Endothelial cell of umbilical vein (primary cell): ENCODE measurements around the gene TENM4. TPM values are rescaled to one million over a fixed set of nuclear protein-coding genes. Genes with fewer than 3 reads are reported as not detected.

Source experiments
- BruUV-seq: library from RNA; stranded (reverse); fragments of 400-500 nt; replicated peaks from 2 replicates; lab custom pipeline; 2021; lab: Mats Ljungman, UMichigan
- CTCF ChIA-PET: fragments of 300-600, 350-600 bp; sonication (Branson Sonifier 250); formaldehyde crosslinking; loops from one replicate; lab custom pipeline; 2021; ENCODE audit warnings: antibody characterized with exemption, inconsistent platforms; lab: Charles Lee
- POLR2A ChIA-PET: fragments of 300-600, 350-600 bp; sonication (Branson Sonifier 250); formaldehyde crosslinking; loops from one replicate; lab custom pipeline; 2021; ENCODE audit warnings: antibody characterized with exemption, inconsistent platforms; lab: Charles Lee
- DNase-seq: peaks from one replicate; pipeline ENCODE4 v3.0.0-alpha.2; 2011; ENCODE audit warnings: low read depth, low spot score
- FAIRE-seq: peaks from 2 replicates; lab custom pipeline; 2011; peaks lifted over from hg19 to GRCh38; lab: Jason Lieb, UNC
- H2AFZ ChIP-seq: 2 replicates; pipeline ENCODE4 v1.6.0; 2012; ENCODE audit warnings: low read depth, low read length, control low read depth, inconsistent platforms
- H3K27ac ChIP-seq: 2 replicates; pipeline ENCODE4 v1.5.1; 2011; ENCODE audit warnings: low read depth, mild to moderate bottlenecking, control low read depth, low read length, moderate library complexity; ENCODE audit not compliant: insufficient read depth
- H3K27me3 ChIP-seq, 2 experiments: 2 replicates each; pipeline versions ENCODE4 v1.6.0 to v1.6.1; 2011; ENCODE audit warnings: low read length in 2 of 2, mixed read lengths in 1 of 2; ENCODE audit not compliant: control insufficient read depth in 2 of 2, insufficient read depth in 2 of 2
- H3K36me3 ChIP-seq, 2 experiments: 2 replicates in 1 of 2; 3 replicates in 1 of 2; pipeline ENCODE4 v1.5.1; 2011; ENCODE audit warnings: low read length in 2 of 2, mild to moderate bottlenecking in 1 of 2, moderate library complexity in 1 of 2; ENCODE audit not compliant: control insufficient read depth in 2 of 2, insufficient read depth in 2 of 2; ENCODE audit errors: extremely low read depth in 1 of 2
- H3K4me1 ChIP-seq: 3 replicates; pipeline ENCODE4 v1.5.1; 2011; ENCODE audit warnings: mild to moderate bottlenecking, low read length; ENCODE audit not compliant: control insufficient read depth, insufficient read depth; ENCODE audit errors: extremely low read depth
- H3K4me2 ChIP-seq: 2 replicates; pipeline ENCODE4 v1.6.1; 2011; ENCODE audit warnings: low read length, control low read depth, mixed read lengths; ENCODE audit not compliant: insufficient read depth
- H3K4me3 ChIP-seq, 3 experiments: fragments of 200-600 bp in 1 of 3; sonication (generic), shearing (Covaris generic) in 1 of 3; replicated peaks in 1 of 3; 2 replicates each; pipeline ENCODE4 v1.5.1; 2011 to 2016; ENCODE audit warnings: control low read depth in 3 of 3, low read length in 3 of 3, mild to moderate bottlenecking in 2 of 3, inconsistent platforms in 1 of 3, low read depth in 1 of 3, moderate library complexity in 1 of 3; ENCODE audit not compliant: insufficient read depth in 1 of 3
- H3K79me2 ChIP-seq: 2 replicates; pipeline ENCODE4 v1.6.0; 2012; ENCODE audit warnings: low read length, inconsistent platforms; ENCODE audit not compliant: control insufficient read depth, insufficient read depth
- H3K9ac ChIP-seq: replicated peaks from 2 replicates; pipeline ENCODE3; 2011; ENCODE audit warnings: low read length, control low read depth; ENCODE audit not compliant: insufficient read depth; ENCODE audit errors: extremely low read depth
- H3K9me1 ChIP-seq: replicated peaks from 3 replicates; pipeline ENCODE4 v1.6.0; 2011; ENCODE audit warnings: mild to moderate bottlenecking, low read length; ENCODE audit not compliant: control insufficient read depth, insufficient read depth; ENCODE audit errors: extremely low read depth
- H3K9me3 ChIP-seq: replicated peaks from 2 replicates; pipeline ENCODE4 v1.5.1; 2012; ENCODE audit warnings: low read length, inconsistent platforms; ENCODE audit not compliant: control insufficient read depth, insufficient read depth
- H4K20me1 ChIP-seq: replicated peaks from 2 replicates; pipeline ENCODE3; 2011; ENCODE audit warnings: mild to moderate bottlenecking, low read length; ENCODE audit not compliant: control insufficient read depth, insufficient read depth; ENCODE audit errors: extremely low read depth
- CTCF ChIP-seq, 2 donors: IDR thresholded peaks; 1 replicate in 1 of 2; 2 replicates in 1 of 2; pipeline ENCODE4 v1.5.1; 2011; ENCODE audit warnings: low read length in 2 of 2, mild to moderate bottlenecking in 2 of 2, moderate library complexity in 2 of 2, control low read depth in 1 of 2, inconsistent platforms in 1 of 2, low read depth in 1 of 2; ENCODE audit not compliant: insufficient read depth in 1 of 2; ENCODE audit errors: extremely low read depth in 1 of 2
- EZH2 ChIP-seq: IDR thresholded peaks from 2 replicates; pipeline ENCODE4 v1.6.1; 2012; ENCODE audit warnings: borderline replicate concordance, low read depth, mild to moderate bottlenecking, moderate library complexity, low read length, inconsistent platforms; ENCODE audit not compliant: severe bottlenecking
- FOS ChIP-seq: IDR thresholded peaks from 2 replicates; pipeline ENCODE4 v1.6.1; 2011; ENCODE audit warnings: mild to moderate bottlenecking, low read length, moderate library complexity, borderline replicate concordance; ENCODE audit not compliant: insufficient read depth
- GATA2 ChIP-seq: IDR thresholded peaks from 2 replicates; pipeline ENCODE4 v1.7.0; 2011; ENCODE audit warnings: low read depth, mild to moderate bottlenecking, moderate library complexity, mixed read lengths, low read length; ENCODE audit not compliant: insufficient read length, insufficient read depth
- JUN ChIP-seq: IDR thresholded peaks from 2 replicates; pipeline ENCODE4 v1.6.1; 2011; ENCODE audit warnings: borderline replicate concordance, low read depth; ENCODE audit not compliant: insufficient read length, insufficient read depth
- MAX ChIP-seq: IDR thresholded peaks from 2 replicates; pipeline ENCODE4 v1.6.1; 2011; ENCODE audit not compliant: insufficient read depth, insufficient read length
- MYC ChIP-seq: IDR thresholded peaks from one replicate; pipeline ENCODE4 v1.6.1; 2011; ENCODE audit warnings: mild to moderate bottlenecking, low read depth, low read length
- POLR2A ChIP-seq: IDR thresholded peaks from 2 replicates; pipeline ENCODE4 v1.6.1; 2012; ENCODE audit warnings: low read depth, mild to moderate bottlenecking, control low read depth, low read length
- POLR2AphosphoS5 ChIP-seq: IDR thresholded peaks from 2 replicates; pipeline ENCODE4 v1.6.1; 2012; ENCODE audit warnings: low read depth, mild to moderate bottlenecking, control low read depth, low read length, moderate library complexity; ENCODE audit not compliant: insufficient read depth
- dilution Hi-C: fragments of 300-500 bp; cut with MboI; formaldehyde crosslinking; loops from one replicate; pipeline ENCODE4 v1.15.0; 2019; ENCODE audit warnings: low sequenced_read_pairs; ENCODE audit not compliant: extremely low pct_ligation_motif_present
- intact Hi-C: fragments of 100-400 bp; cut with micrococcal nuclease; formaldehyde crosslinking; loops from one replicate; pipeline ENCODE4 v1.10.0; 2022
- polyA plus RNA-seq, 4 experiments: library from polyadenylated mRNA; depleted of rRNA in 3 of 4; stranded (reverse) in 3 of 4; unstranded in 1 of 4; fragments of >200 nt; gene quantifications; 2 replicates each; pipeline versions ENCODE4 v1.2.1 to v1.2.3, GENCODE V29; 2011 to 2012; ENCODE audit warnings: missing spikeins in 1 of 4
- total RNA-seq: library from RNA; stranded (reverse); gene quantifications from 2 replicates; pipeline ENCODE4 v1.2.3, GENCODE V29; 2021

Gene TENM4
- total and polyA plus RNA-seq, 2 donors (not counting 3 experiments of a cell fraction or from before 2014, with no cell fraction given): 0.06 to 0.27 TPM

DNA sequence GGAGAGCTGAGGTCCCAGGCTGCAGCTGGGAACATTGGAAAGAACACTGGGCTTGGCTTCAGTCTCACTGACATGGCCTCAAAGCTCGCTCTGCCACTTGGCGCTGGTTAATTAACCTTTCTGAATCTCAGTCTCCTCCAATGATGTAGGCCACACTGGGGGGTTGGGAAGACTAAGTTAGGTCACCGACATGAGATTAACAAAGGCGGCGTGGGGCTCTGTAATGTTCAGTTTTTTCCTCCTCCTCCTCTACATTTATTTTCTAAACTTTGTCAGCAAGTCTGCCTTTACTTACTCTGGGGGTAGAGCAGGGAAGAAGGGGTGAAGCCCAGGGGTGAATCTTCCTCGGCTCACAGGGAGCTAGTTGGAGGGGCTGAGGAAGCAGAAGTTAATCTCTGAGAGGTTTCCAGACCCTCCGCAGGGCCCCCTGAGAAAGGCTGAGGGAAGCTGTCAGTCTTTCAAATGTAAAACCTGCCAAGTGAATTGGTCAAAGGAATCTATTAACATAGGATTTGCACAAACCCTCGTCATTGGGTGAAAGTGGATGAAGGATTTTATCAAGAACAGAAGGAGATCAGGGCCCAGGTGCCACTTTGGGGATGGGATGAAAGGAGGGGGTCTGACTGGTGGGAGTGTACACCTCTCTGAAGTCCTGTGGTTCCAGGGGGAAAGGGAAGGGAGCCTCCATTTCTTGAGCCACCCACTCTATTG, 32.1 kb upstream of the TENM4 start:
- FAIRE-seq: no peak
- no peaks in the 10 kb centered on the region for H3K79me2 ChIP-seq
- no TSS peak for BruUV-seq
- no peak overlapping the region for H3K4me2 ChIP-seq
- H3K36me3 ChIP-seq: no peaks in the 10 kb centered on the region
- H3K9ac ChIP-seq: no peak overlapping the region
- H3K27me3 ChIP-seq: no peaks in the 10 kb centered on the region
- no peak for TF ChIP-seq JUN
- no peak for DNase-seq
- ChIA-PET CTCF (no interaction called here), POLR2A (no interaction called here)
- intact Hi-C loops (no loop called here), dilution Hi-C loops (no loop called here)
- H3K9me1 ChIP-seq: no peaks in the 10 kb centered on the region
- H2AFZ ChIP-seq: no peak overlapping the region
- no peaks in the 10 kb centered on the region for H3K4me1 ChIP-seq
- H4K20me1 ChIP-seq: no peaks in the 10 kb centered on the region
- no peak overlapping the region for H3K4me3 ChIP-seq
- H3K27ac ChIP-seq: no peak overlapping the region
- H3K9me3 ChIP-seq: no peaks in the 10 kb centered on the region

DNA sequence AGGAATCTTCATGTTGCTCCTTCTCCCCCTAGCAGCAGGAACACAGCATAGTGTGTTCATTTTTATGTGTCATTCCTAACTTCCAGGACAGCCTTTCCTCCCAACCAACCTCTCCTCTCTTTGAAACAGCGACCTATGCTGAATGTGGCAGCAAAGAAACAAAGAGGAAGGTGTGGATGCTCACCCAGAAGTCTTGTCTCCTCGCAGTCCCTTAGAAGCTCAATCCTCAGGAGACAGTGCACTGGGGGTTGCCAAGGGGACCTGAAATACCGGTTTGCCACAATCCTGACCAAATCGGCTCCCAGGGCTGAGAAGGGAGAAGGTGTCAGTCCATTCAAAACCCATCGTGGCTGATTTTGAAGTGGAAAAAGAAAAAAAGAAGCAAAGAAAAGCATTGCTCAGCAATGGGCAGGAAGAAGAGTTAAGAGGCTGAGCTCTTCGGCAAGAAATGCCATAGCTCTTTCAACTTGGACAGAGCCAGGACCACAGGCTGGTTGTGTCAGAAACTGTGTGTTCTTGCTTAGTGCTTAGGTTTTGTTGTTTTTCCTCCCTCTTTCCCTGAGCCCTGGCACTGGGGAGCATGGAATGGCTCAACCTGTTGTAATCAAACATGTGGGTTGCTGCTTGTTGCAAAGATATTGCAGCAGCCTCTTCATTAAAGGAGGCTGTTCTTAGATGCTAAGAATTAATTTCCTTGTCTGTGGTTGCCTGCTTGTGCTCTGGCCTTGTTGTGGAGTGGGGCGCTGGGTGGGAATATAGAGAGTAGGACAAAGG, 30.4 kb upstream of the TENM4 start:
- no peak overlapping the region for H3K27ac ChIP-seq
- DNase-seq (no peak), FAIRE-seq (no peak)
- H3K4me1 ChIP-seq: no peaks in the 10 kb centered on the region
- no peaks in the 10 kb centered on the region for H3K36me3 ChIP-seq
- no peaks in the 10 kb centered on the region for H3K27me3 ChIP-seq
- BruUV-seq: no TSS peak
- ChIA-PET POLR2A (no interaction called here), CTCF (no interaction called here)
- intact Hi-C loops (no loop called here), dilution Hi-C loops (no loop called here)
- no peak overlapping the region for H3K4me3 ChIP-seq
- no peak overlapping the region for H3K4me2 ChIP-seq
- no peaks in the 10 kb centered on the region for H3K79me2 ChIP-seq
- H3K9me3 ChIP-seq: no peaks in the 10 kb centered on the region
- no peak for TF ChIP-seq POLR2AphosphoS5
- no peak for TF ChIP-seq POLR2A
- TF ChIP-seq JUN: no peak
- TF ChIP-seq CTCF (IDR thresholded peaks at IDR 0.05; ENCODE audit: extremely low read depth in 1 of 2, insufficient read depth in 1 of 2, low read depth in 1 of 2, low read length in 2 of 2): no peak
- no peak for TF ChIP-seq FOS
- TF ChIP-seq MAX: no peak
- TF ChIP-seq MYC: no peak
- TF ChIP-seq EZH2: no peak
- no peak for TF ChIP-seq GATA2
- no peaks in the 10 kb centered on the region for H3K9me1 ChIP-seq
- H2AFZ ChIP-seq: no peak overlapping the region
- H3K9ac ChIP-seq: no peak overlapping the region
- no peaks in the 10 kb centered on the region for H4K20me1 ChIP-seq
